ENCODE data around the gene OR52D1.

GRCh38 chr11:5521540-5521939 lies 33.1 kb downstream of the OR52D1 start:
- TF ChIP-seq, protein P1, sequence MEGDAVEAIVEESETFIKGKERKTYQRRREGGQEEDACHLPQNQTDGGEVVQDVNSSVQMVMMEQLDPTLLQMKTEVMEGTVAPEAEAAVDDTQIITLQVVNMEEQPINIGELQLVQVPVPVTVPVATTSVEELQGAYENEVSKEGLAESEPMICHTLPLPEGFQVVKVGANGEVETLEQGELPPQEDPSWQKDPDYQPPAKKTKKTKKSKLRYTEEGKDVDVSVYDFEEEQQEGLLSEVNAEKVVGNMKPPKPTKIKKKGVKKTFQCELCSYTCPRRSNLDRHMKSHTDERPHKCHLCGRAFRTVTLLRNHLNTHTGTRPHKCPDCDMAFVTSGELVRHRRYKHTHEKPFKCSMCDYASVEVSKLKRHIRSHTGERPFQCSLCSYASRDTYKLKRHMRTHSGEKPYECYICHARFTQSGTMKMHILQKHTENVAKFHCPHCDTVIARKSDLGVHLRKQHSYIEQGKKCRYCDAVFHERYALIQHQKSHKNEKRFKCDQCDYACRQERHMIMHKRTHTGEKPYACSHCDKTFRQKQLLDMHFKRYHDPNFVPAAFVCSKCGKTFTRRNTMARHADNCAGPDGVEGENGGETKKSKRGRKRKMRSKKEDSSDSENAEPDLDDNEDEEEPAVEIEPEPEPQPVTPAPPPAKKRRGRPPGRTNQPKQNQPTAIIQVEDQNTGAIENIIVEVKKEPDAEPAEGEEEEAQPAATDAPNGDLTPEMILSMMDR (IDR thresholded peaks at IDR 0.05 in 4 of 5, conservative IDR thresholded peaks at IDR 0.05 in 1 of 5): no peak
- no peak for TF ChIP-seq POLR2A (IDR thresholded peaks at IDR 0.05)
